HG02798 (cell line): ENCODE data around the gene CEP83.
"Not testable (repeated sequence)": the region's sequence is repeated elsewhere in the genome, so short reads cannot be mapped to it uniquely, and the experiment has no call there.

Source experiments
- ATAC-seq: cut with Tn5 transposase; IDR thresholded peaks from one replicate; pipeline ENCODE4 v1.9.1; 2021; ENCODE audit warnings: mild to moderate bottlenecking; ENCODE audit not compliant: unreplicated experiment, poor library complexity

Gene CEP83

DNA sequence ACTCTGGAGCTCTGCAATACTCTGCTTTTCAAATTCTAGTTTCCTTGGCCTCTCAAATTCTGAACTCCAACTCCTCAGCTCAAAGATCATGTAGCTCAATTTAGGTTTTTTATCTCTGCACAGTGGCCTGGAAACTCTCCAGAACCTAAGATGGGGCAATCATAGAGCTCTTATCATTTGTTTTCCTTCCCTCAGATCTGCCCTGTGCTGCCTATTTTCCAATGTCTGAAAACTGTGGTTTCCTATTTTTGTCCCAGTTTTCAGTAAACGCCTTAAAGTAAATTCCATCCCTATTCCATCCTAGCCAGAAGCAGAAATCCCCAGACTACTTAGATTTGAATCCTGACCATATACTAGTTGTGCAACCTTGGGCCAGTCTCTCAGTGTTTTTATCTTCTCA, 73.2 kb downstream of the CEP83 start:
- no peak for ATAC-seq

DNA sequence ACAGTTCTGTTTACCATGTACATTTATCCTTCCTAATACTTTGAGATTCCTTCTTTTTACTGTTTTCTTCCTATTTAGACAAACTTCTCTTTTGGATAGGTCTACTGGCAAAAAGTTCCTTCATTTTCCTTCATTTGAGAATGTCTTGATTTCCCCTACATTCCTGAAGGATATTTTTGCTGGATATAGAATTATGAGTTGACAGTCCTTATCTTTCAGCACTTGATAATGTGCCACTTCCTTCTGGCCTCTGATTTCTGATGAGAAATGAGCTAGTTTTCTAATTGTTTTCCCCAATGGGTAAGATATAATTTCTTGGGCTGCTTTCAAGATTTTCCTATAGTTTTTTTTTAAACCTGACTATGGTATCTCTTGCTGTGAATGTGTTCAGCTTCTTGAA, 75.6 kb downstream of the CEP83 start:
- ATAC-seq = no peak

DNA sequence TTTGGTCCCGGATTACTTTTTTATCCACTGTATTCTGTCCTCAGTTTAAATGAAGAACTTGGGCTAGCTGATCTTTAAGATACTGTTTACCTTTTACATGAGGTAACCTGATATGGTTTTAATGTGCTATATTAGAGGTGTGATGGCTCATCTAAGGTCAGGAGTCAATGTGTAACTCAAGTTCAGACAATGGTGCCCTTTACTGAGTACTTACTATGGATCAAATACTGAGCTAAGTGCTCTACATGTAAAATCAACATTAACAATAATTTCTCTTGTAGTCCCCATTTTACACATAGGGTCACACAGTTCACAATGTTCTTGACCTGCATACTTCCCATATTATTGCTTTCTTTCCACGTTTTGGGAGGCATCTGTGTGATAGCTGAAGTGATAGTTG, 79.2 kb downstream of the CEP83 start:
- ATAC-seq = no peak

DNA sequence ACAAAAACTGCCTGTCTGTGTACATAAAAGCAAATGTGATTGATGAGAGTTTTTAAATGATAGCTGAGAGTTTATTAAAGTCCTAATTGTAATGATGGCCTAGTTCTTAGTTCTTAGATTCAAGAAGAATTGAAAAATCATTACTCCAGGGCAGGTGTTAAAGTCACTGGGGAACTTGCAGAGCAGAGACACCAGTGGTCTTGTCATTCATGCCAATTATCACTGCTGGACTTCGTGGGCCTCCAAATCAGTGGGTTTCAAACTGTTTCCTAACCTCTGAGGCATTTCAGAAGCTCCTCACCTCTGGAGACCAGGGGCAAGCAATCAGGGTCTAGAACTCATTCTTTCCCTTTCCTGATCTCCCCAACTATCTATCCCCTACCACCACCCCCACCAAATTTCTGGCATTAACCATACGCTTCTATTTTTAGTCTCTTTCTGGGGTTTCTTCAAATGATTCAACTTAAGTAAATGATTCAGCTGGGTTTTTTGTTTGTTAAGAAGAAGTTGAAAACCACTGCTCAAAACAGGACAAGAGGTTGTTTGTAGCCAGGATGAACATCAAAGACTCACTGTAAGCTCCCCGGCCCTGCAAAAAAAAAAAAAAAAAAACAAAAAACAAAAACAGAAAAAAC, 80.1 kb downstream of the CEP83 start:
- no peak for ATAC-seq

DNA sequence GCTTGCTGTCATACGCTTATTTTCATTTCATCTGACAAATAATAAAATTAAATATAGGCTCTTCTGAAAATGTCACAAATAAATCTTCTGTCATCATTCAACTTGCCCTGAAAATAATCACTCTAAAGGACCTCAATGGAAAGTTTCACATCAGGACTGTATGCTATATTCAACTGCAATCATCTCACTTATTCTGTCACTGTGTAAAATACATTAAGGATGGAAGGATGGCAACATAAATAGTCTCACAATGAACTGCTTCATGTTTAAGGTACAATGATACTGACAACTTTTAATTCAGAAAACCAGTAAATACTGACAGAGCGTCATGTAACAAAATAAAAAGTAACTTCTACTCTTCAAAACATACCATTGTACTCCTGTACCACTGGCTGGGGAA, 82.1 kb downstream of the CEP83 start:
- ATAC-seq = no peak

DNA sequence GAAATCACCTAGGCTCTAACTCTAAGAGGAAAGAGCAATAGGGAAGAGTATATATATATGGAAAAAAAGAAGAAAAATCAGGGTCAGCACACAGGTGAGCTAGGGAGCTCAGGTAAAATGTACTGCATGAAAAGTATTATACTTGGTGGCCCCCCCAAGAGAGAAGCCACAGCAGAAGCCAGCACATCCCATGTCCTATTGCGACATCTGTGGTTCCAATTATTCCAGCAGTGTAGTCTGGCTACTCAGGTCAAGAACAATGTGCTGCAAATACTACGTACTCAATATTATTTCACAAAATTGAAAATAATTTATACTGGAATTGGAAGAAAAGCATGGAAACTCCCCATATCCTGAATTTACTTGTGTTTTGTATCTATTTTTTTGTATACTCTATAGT, 85.5 kb downstream of the CEP83 start:
- ATAC-seq = no peak

DNA sequence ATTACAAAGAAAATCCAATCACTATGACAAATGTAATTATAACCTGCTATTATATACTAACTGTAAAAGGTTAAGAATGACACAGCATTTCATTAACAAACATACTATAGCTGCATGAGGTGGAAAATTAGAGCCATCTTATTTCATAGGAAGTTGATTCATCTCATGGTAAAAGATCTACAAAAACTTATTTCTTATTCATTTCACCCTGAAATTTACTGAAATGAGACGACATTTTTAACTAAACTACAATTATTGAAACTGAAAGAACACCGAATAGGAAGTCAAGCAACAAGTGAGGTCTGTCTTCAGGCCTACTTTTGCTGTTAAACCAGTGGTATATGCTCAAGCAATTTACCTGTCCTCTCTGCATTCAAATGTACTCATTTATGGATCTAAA, 87.2 kb downstream of the CEP83 start:
- ATAC-seq = no peak

DNA sequence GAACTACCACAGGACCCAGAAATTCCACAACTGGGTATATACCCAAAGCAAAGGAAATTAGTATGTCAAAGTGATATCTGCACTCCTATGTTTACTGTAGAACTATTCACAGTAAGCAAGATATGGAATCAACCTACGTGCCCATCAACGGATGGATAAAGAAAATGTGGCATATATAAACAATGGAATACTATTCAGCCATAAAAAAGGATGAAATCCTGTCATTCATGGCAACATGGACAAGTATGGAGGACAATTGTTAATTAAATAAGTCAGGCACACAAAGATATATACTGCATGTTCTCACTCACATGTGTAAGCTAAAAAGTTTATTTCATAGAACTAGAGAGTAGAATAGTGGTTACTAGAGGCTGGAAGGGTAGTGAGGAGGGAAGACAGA, 97.0 kb downstream of the CEP83 start:
- no peak for ATAC-seq

DNA sequence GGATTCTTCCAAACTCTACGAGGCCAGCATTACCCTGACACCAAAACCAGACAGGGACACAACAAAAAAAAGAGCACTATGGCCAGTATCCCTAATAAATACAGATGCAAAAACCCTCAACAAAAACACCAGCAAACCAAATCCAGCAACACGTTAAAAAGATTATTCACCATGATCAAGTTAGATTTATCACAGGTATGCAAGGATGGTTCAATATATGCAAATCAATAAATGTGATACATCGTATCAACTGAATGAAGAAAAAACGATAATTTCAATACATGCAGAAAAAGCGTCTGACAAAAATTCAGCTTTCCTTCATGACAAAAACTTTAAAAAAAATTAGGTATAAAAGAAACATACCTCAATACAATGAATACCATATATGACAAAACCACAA, 99.9 kb downstream of the CEP83 start:
- ATAC-seq = no peak

DNA sequence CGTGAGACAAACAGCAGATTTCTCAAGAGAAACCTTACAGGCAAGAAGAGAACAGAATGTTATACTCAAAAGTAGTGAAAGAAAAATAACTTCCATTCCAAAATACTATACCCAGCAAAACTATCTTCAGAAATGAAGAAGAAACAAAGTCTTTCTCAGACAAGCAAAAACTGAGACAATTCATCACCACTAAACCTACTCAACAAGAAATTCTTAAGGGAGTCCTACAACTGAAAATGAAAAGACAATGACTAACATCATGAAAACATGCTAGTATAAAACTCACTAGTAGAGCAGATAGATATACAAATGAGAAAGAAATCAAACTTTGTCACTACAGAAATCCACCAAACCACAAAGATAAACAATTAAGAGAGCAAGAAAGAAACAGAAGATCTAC, 106.5 kb downstream of the CEP83 start:
- ATAC-seq = no peak

DNA sequence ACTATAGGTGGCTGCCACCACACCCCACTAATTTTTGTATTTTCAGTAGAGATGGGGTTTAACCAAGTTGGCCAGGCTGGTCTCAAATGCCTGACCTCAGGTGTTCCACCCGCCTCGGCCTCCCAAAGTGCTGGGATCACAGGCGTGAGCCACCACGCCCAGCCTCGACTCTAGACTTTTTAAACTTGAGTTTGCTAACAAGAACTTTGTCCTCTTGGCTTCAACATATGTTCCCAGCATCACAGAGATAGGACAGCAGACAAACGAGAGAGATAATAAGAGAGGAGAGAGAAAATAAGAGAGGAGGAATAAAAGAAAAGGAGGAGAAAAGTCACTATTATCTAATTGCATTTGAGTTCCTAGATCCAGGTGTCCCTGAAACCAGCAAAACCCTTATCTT, 119.1 kb downstream of the CEP83 start:
- no peak for ATAC-seq

DNA sequence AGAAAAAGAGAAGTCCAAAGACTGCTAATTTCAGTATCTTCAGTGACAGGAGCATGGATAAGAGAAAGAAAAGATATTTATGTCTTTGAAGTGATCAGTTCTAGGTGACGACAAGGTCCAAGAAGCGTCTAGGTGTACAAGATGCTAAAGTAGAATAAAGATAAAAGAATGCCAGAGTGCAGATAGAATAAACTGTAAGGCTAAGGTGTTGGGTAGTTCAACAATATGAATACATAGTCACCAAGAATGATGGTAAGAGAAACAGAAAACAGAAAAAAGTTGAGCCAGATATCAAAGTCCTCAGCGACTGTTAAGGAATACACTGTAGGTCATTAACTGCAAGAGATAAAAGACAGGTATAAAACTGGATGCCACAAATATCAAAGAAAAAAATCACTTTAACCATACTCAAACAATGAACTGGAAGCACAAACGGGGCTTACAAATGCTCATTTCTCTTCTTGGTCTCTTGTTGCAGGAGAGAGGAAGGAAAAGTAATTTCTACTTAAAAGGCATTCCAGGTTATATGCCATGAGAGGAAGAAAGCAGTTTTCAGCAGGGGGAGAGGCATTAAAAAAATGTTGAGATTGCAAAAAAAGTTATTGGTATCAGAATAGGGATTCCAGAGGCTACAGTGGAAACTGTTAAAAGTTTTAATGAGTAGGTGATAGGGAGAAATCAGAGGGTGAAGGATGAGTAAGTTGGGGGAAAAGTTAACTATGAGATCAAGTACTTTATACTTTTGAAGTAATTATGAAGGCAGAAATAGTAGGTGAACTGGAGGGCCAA, 121.5 kb downstream of the CEP83 start:
- no peak for ATAC-seq

DNA sequence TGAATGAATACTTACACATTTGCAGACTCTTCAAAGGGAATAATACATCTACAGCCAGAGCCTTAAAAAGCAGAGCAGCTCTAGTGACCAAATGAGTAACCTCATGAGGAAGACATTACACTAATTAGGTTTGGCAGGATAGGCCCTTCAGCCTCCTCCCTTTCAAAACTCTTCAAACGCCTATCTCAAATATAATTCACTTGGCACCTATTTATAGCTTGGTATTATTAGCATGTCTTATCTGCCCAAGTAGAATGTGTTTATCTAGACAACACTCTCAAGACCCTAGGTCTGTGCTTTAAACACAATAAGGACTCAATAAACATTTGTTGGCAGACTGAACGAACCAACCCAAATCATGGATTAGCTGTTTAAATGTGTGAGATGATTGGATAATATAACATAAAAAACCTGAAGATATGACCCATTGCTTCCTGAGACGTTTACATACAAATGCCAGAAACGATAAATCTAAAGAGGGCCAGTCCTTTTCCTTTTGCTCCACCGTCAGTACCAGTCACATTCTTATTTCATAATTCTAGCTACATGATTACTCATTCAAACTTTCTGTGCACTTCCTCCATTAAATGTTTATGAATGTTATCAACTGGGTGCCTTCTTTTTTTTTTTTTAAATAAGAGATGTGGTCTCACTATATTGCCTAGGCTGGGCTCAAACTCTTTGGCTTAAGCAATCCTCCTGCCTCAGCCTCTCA, 123.3 kb downstream of the CEP83 start:
- ATAC-seq = no peak

DNA sequence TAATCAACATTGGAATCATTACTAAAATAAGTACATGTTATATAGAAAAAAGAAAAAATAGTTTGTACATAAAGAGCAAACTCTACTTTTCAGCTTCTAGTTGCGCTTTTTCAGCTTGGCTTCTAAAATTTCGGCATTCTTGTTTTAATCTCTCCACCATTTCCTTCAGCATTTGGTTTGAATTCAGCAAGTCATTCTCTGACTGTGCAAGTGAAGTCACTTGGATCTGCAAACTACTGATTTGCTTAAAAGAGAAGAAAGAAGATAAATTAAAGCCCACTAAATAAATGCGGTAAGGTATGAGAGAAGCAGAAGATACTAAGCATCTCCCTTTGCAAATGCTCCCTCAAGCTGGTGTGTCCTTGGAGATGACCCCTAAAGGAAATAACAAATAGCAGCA, 126.3 kb downstream of the CEP83 start:
- ATAC-seq = no peak

DNA sequence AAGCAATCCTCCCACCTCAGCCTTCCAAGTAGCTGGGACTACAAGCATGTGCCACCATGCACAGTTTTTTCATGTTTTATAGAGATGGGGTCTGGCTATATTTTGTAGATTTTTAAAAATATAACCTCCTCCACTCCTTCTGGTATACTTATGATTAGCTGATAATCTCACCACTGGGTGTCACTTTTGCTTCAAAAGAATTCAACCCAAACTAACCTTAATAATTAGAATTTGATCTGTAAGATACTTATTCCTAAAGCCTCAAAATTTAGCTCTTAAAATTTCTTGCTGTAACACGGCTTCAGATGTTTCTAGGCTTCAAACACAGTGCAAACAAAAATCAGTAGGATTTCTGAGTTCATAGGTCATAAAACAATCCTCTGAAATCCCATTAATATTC, 130.3 kb downstream of the CEP83 start:
- ATAC-seq = no peak

DNA sequence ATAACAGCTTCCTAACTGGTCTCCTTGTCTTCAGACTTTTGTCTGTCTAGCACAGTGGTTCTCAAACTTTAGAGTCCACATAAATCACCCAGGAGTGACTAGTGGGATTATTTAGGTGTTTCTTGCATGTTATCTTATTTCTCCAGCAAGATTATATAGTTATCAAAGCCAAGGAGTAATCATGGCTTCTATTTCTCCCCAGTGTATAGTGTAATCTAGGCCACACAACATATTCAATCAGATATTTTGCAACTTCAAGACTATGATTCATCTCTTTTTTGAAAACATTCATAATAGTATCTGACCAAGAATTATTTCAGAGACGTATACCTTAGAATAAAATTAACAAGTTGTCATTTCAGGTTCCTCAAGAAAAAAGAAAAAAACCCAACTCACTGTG, 131.9 kb downstream of the CEP83 start:
- no peak for ATAC-seq

DNA sequence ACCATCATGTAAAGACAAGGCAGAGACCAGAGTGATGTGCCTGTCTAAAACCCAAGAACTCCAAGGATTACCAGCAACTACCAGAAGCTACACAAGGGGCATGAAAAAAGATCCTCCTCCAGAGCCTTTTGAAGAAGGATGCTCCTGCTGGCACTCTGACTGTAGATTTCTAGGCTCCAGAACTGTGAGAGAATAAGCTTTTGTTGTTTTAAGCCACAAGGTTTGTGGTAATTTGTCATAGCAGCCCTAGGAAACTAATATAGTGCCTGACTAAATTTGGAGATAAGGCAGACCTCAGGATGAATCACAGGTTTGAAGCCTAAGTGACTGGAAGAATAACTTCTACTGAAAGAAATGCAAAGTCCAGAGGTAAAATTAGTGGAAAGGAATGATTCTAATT, 132.9 kb downstream of the CEP83 start:
- ATAC-seq = no peak

DNA sequence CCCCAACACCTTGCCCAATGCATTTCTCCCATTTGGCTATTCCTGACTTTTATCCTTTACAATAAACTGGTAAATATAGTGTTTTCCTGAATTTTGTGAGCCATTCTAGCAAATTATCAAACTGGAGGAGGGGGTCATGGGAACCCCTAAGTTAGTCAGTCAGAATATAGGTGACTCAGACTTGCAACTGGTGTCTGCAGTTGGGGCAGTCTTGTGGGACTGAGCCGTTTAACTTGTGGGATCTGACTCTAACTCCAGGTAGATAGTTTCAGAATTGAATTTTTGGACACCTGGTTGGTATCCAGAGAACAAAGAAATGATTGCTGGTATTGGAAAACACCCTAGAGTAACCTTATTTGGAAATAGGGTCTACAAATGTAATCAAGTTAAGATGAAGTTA, 133.4 kb downstream of the CEP83 start:
- no peak for ATAC-seq

DNA sequence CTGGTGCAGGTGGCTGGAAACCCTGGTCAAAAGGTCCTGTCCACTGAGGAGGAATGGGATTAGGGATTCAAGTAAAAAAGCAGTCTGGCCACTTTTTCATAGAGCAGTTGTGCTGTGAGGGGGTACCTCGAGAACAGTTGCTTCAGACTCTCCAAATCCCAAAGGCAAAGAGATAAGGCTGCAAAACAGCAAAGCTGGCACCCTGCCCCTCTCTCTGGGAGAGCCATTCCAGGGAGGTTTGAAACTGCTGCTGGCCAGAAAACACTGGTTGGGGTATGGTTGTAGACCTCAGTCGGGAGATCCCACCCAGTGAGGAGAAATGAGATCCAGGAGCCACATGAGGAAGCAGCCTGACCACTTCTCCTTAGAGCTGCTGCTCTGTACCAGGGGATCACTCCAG, 137.3 kb downstream of the CEP83 start:
- no peak for ATAC-seq

DNA sequence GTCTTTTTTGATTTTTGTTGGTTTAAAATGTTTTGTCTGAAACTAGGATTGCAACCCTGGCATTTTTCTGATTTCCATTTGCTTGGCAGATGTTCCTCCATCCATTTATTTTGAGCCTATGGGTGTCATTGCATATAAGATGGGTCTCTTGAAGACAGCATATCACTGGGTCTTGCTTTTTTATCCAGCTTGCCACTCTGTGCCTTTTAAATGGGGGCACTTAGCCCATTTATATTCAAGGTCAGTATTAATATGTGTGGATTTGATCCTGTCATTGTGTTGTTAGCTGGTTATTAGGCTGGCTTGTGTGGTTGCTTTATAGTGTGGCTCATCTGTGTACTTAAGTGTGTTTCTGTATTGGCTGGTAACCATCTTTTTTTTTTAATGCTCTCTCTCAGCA, 139.6 kb downstream of the CEP83 start:
- no peak for ATAC-seq

DNA sequence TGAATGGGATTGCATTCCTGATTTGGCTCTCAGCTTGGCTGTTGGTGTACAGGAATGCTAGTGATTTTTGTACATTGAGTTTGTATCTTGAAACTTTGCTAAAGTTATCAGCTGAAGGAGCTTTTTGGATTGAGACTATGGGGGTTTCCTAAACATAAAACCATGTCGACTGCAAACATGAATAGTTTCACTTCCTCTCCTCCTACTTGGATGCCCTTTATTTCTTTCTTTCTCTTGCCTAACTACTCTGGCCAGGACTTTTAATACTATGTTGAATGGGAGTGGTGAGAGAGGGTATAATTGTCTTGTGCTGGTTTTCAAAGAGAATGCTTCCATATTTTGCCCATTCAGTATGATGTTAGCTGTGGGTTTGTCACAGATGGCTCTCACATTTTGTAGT, 141.5 kb downstream of the CEP83 start:
- ATAC-seq = peak; percentile 53

DNA sequence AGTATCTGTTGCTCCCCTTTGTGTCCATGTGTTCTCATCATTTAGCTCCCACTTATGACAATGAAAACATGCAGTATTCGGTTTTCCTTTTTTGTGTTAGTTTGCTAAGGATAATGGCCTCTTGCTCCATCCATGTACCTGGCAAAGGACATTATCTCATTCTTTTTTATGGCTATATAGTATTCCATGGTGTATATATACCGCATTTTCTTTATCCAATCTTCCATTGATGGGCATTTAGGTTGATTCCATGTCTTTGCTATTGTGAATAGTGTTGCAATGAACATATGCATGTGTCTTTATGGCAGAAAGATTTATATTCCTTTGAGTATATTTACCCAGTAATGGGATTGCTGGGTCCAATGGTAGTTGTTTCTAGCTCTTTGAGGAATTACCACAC, 143.1 kb downstream of the CEP83 start:
- not testable (repeated sequence) for ATAC-seq
